Endothelial cell of umbilical vein (primary cell): ENCODE measurements around the gene PKD2. TPM values are rescaled to one million over a fixed set of nuclear protein-coding genes. Genes with fewer than 3 reads are reported as not detected.

Source experiments
- BruUV-seq: library from RNA; stranded (reverse); fragments of 400-500 nt; replicated peaks from 2 replicates; lab custom pipeline; 2021; lab: Mats Ljungman, UMichigan
- CTCF ChIA-PET: fragments of 300-600, 350-600 bp; sonication (Branson Sonifier 250); formaldehyde crosslinking; loops from one replicate; lab custom pipeline; 2021; ENCODE audit warnings: antibody characterized with exemption, inconsistent platforms; lab: Charles Lee
- POLR2A ChIA-PET: fragments of 300-600, 350-600 bp; sonication (Branson Sonifier 250); formaldehyde crosslinking; loops from one replicate; lab custom pipeline; 2021; ENCODE audit warnings: antibody characterized with exemption, inconsistent platforms; lab: Charles Lee
- DNase-seq: peaks from one replicate; pipeline ENCODE4 v3.0.0-alpha.2; 2011; ENCODE audit warnings: low read depth, low spot score
- FAIRE-seq: peaks from 2 replicates; lab custom pipeline; 2011; peaks lifted over from hg19 to GRCh38; lab: Jason Lieb, UNC
- H2AFZ ChIP-seq: 2 replicates; pipeline ENCODE4 v1.6.0; 2012; ENCODE audit warnings: low read depth, low read length, control low read depth, inconsistent platforms
- H3K27ac ChIP-seq: 2 replicates; pipeline ENCODE4 v1.5.1; 2011; ENCODE audit warnings: low read depth, mild to moderate bottlenecking, control low read depth, low read length, moderate library complexity; ENCODE audit not compliant: insufficient read depth
- H3K27me3 ChIP-seq, 2 experiments: 2 replicates each; pipeline versions ENCODE4 v1.6.0 to v1.6.1; 2011; ENCODE audit warnings: low read length in 2 of 2, mixed read lengths in 1 of 2; ENCODE audit not compliant: control insufficient read depth in 2 of 2, insufficient read depth in 2 of 2
- H3K36me3 ChIP-seq, 2 experiments: 2 replicates in 1 of 2; 3 replicates in 1 of 2; pipeline ENCODE4 v1.5.1; 2011; ENCODE audit warnings: low read length in 2 of 2, mild to moderate bottlenecking in 1 of 2, moderate library complexity in 1 of 2; ENCODE audit not compliant: control insufficient read depth in 2 of 2, insufficient read depth in 2 of 2; ENCODE audit errors: extremely low read depth in 1 of 2
- H3K4me1 ChIP-seq: 3 replicates; pipeline ENCODE4 v1.5.1; 2011; ENCODE audit warnings: mild to moderate bottlenecking, low read length; ENCODE audit not compliant: control insufficient read depth, insufficient read depth; ENCODE audit errors: extremely low read depth
- H3K4me2 ChIP-seq: 2 replicates; pipeline ENCODE4 v1.6.1; 2011; ENCODE audit warnings: low read length, control low read depth, mixed read lengths; ENCODE audit not compliant: insufficient read depth
- H3K4me3 ChIP-seq, 3 experiments: fragments of 200-600 bp in 1 of 3; sonication (generic), shearing (Covaris generic) in 1 of 3; replicated peaks in 1 of 3; 2 replicates each; pipeline ENCODE4 v1.5.1; 2011 to 2016; ENCODE audit warnings: control low read depth in 3 of 3, low read length in 3 of 3, mild to moderate bottlenecking in 2 of 3, inconsistent platforms in 1 of 3, low read depth in 1 of 3, moderate library complexity in 1 of 3; ENCODE audit not compliant: insufficient read depth in 1 of 3
- H3K79me2 ChIP-seq: 2 replicates; pipeline ENCODE4 v1.6.0; 2012; ENCODE audit warnings: low read length, inconsistent platforms; ENCODE audit not compliant: control insufficient read depth, insufficient read depth
- H3K9ac ChIP-seq: replicated peaks from 2 replicates; pipeline ENCODE3; 2011; ENCODE audit warnings: low read length, control low read depth; ENCODE audit not compliant: insufficient read depth; ENCODE audit errors: extremely low read depth
- H3K9me1 ChIP-seq: replicated peaks from 3 replicates; pipeline ENCODE4 v1.6.0; 2011; ENCODE audit warnings: mild to moderate bottlenecking, low read length; ENCODE audit not compliant: control insufficient read depth, insufficient read depth; ENCODE audit errors: extremely low read depth
- H3K9me3 ChIP-seq: replicated peaks from 2 replicates; pipeline ENCODE4 v1.5.1; 2012; ENCODE audit warnings: low read length, inconsistent platforms; ENCODE audit not compliant: control insufficient read depth, insufficient read depth
- H4K20me1 ChIP-seq: replicated peaks from 2 replicates; pipeline ENCODE3; 2011; ENCODE audit warnings: mild to moderate bottlenecking, low read length; ENCODE audit not compliant: control insufficient read depth, insufficient read depth; ENCODE audit errors: extremely low read depth
- CTCF ChIP-seq, 2 donors: IDR thresholded peaks; 1 replicate in 1 of 2; 2 replicates in 1 of 2; pipeline ENCODE4 v1.5.1; 2011; ENCODE audit warnings: low read length in 2 of 2, mild to moderate bottlenecking in 2 of 2, moderate library complexity in 2 of 2, control low read depth in 1 of 2, inconsistent platforms in 1 of 2, low read depth in 1 of 2; ENCODE audit not compliant: insufficient read depth in 1 of 2; ENCODE audit errors: extremely low read depth in 1 of 2
- EZH2 ChIP-seq: IDR thresholded peaks from 2 replicates; pipeline ENCODE4 v1.6.1; 2012; ENCODE audit warnings: borderline replicate concordance, low read depth, mild to moderate bottlenecking, moderate library complexity, low read length, inconsistent platforms; ENCODE audit not compliant: severe bottlenecking
- FOS ChIP-seq: IDR thresholded peaks from 2 replicates; pipeline ENCODE4 v1.6.1; 2011; ENCODE audit warnings: mild to moderate bottlenecking, low read length, moderate library complexity, borderline replicate concordance; ENCODE audit not compliant: insufficient read depth
- GATA2 ChIP-seq: IDR thresholded peaks from 2 replicates; pipeline ENCODE4 v1.7.0; 2011; ENCODE audit warnings: low read depth, mild to moderate bottlenecking, moderate library complexity, mixed read lengths, low read length; ENCODE audit not compliant: insufficient read length, insufficient read depth
- JUN ChIP-seq: IDR thresholded peaks from 2 replicates; pipeline ENCODE4 v1.6.1; 2011; ENCODE audit warnings: borderline replicate concordance, low read depth; ENCODE audit not compliant: insufficient read length, insufficient read depth
- MAX ChIP-seq: IDR thresholded peaks from 2 replicates; pipeline ENCODE4 v1.6.1; 2011; ENCODE audit not compliant: insufficient read depth, insufficient read length
- dilution Hi-C: fragments of 300-500 bp; cut with MboI; formaldehyde crosslinking; loops from one replicate; pipeline ENCODE4 v1.15.0; 2019; ENCODE audit warnings: low sequenced_read_pairs; ENCODE audit not compliant: extremely low pct_ligation_motif_present
- intact Hi-C: fragments of 100-400 bp; cut with micrococcal nuclease; formaldehyde crosslinking; loops from one replicate; pipeline ENCODE4 v1.10.0; 2022
- polyA plus RNA-seq, 4 experiments: library from polyadenylated mRNA; depleted of rRNA in 3 of 4; stranded (reverse) in 3 of 4; unstranded in 1 of 4; fragments of >200 nt; gene quantifications; 2 replicates each; pipeline versions ENCODE4 v1.2.1 to v1.2.3, GENCODE V29; 2011 to 2012; ENCODE audit warnings: missing spikeins in 1 of 4
- total RNA-seq: library from RNA; stranded (reverse); gene quantifications from 2 replicates; pipeline ENCODE4 v1.2.3, GENCODE V29; 2021

Gene PKD2
- total and polyA plus RNA-seq, 2 donors (not counting 3 experiments of a cell fraction or from before 2014, with no cell fraction given): 23.1 to 27.0 TPM

GRCh38 chr4:87978681-87979080 lies 28.8 kb upstream of the PKD2 start:
- intact Hi-C loops: loop anchor here (5.0 kb wide), 1 partner anchor 421 kb away; no protein-coding TSS in a partner anchor
- ChIA-PET CTCF (interaction anchor here (1.8 to 11.9 kb wide), 2 partner anchors 126 to 140 kb away, joined by 4 to 412 read pairs; no protein-coding TSS in a partner anchor), POLR2A (no interaction called here)

More at GRCh38 chr4:87978681-87979080, 28.8 kb upstream of the PKD2 start:
- H2AFZ ChIP-seq: no peak overlapping the region
- H3K9me1 ChIP-seq: no peaks in the 10 kb centered on the region
- no peaks in the 10 kb centered on the region for H3K9me3 ChIP-seq
- no peaks in the 10 kb centered on the region for H3K79me2 ChIP-seq
- H3K4me2 ChIP-seq: no peak overlapping the region
- H3K4me3 ChIP-seq: no peak overlapping the region
- no peaks in the 10 kb centered on the region for H4K20me1 ChIP-seq
- no peak for FAIRE-seq
- BruUV-seq: no TSS peak
- H3K9ac ChIP-seq: no peak overlapping the region
- dilution Hi-C loops: no loop called here
- TF ChIP-seq CTCF (IDR thresholded peaks at IDR 0.05; ENCODE audit: extremely low read depth in 1 of 2, insufficient read depth in 1 of 2, low read depth in 1 of 2, low read length in 2 of 2) (no peak), GATA2 (no peak), EZH2 (no peak), FOS (peak; percentile 9), MAX (no peak), JUN (no peak)
- no peaks in the 10 kb centered on the region for H3K36me3 ChIP-seq
- peaks cover 0 to 2% of the 10 kb centered on the region in 2 experiments for H3K27me3 ChIP-seq
- H3K27ac ChIP-seq: no peak overlapping the region
- H3K4me1 ChIP-seq: peaks cover 4% of the 10 kb centered on the region
- DNase-seq: no peak
